ENCODE measurements around the gene HPRT1.

Gene HPRT1

GRCh38 chrX:134431894-134432293 is 28.1 kb upstream of the HPRT1 start:
- DNase-seq (ENCODE audit: low read depth in 1 of 2, low spot score in 1 of 2), result no peak
- TF ChIP-seq POLR2AphosphoS5 (IDR thresholded peaks at IDR 0.05; ENCODE audit: low read depth) (no peak), REST (IDR thresholded peaks at IDR 0.05; ENCODE audit: insufficient replicate concordance, low read depth) (no peak), SPI1 (IDR thresholded peaks at IDR 0.05; ENCODE audit: borderline replicate concordance, low read depth) (no peak), CTCF (IDR thresholded peaks at IDR 0.05; ENCODE audit: insufficient read depth, low read length) (no peak), GABPA (IDR thresholded peaks at IDR 0.05; ENCODE audit: low read depth) (no peak)
- no peaks in the 10 kb centered on the region for H3K27me3 ChIP-seq (ENCODE audit: insufficient read depth, poor library complexity, severe bottlenecking)

GRCh38 chrX:134435894-134436293 is 24.1 kb upstream of the HPRT1 start:
- H3K4me3 ChIP-seq (replicated peaks; ENCODE audit: insufficient read depth, low read length), result no peak overlapping the region
- TF ChIP-seq POLR2AphosphoS5 (IDR thresholded peaks at IDR 0.05; ENCODE audit: low read depth) (no peak), CTCF (IDR thresholded peaks at IDR 0.05; ENCODE audit: insufficient read depth, low read length) (no peak), REST (IDR thresholded peaks at IDR 0.05; ENCODE audit: insufficient replicate concordance, low read depth) (no peak), SPI1 (IDR thresholded peaks at IDR 0.05; ENCODE audit: borderline replicate concordance, low read depth) (no peak), GABPA (IDR thresholded peaks at IDR 0.05; ENCODE audit: low read depth) (no peak)
- no peak overlapping the region for H3K27ac ChIP-seq (replicated peaks)
- DNase-seq (ENCODE audit: low read depth in 1 of 2, low spot score in 1 of 2), result no peak
- H3K27me3 ChIP-seq (ENCODE audit: insufficient read depth, poor library complexity, severe bottlenecking), result no peaks in the 10 kb centered on the region

More at GRCh38 chrX:134431894-134432293, 28.1 kb upstream of the HPRT1 start:
- H3K4me3 ChIP-seq (replicated peaks; ENCODE audit: insufficient read depth, low read length), result no peak overlapping the region
- H3K27ac ChIP-seq (replicated peaks), result no peak overlapping the region

GRCh38 chrX:134443020-134443419 is 16.9 kb upstream of the HPRT1 start:
- no peak for DNase-seq (ENCODE audit: low read depth in 1 of 2, low spot score in 1 of 2)
- Histone ChIP-seq H3K27me3 (ENCODE audit: insufficient read depth, poor library complexity, severe bottlenecking) (no peaks in the 10 kb centered on the region), H3K4me3 (replicated peaks; ENCODE audit: insufficient read depth, low read length) (no peak overlapping the region), H3K27ac (replicated peaks) (no peak overlapping the region)
- TF ChIP-seq GABPA (IDR thresholded peaks at IDR 0.05; ENCODE audit: low read depth) (no peak), SPI1 (IDR thresholded peaks at IDR 0.05; ENCODE audit: borderline replicate concordance, low read depth) (no peak), REST (IDR thresholded peaks at IDR 0.05; ENCODE audit: insufficient replicate concordance, low read depth) (no peak), CTCF (IDR thresholded peaks at IDR 0.05; ENCODE audit: insufficient read depth, low read length) (no peak), POLR2AphosphoS5 (IDR thresholded peaks at IDR 0.05; ENCODE audit: low read depth) (no peak)
